Endothelial cell of umbilical vein (primary cell): Measurements from ENCODE around the gene ECEL1. TPM values are rescaled to one million over a fixed set of nuclear protein-coding genes. Genes with fewer than 3 reads are reported as not detected.

Experiments used
- BruUV-seq: library from RNA; stranded (reverse); fragments of 400-500 nt; replicated peaks from 2 replicates; lab custom pipeline; 2021; lab: Mats Ljungman, UMichigan
- CTCF ChIA-PET: fragments of 300-600, 350-600 bp; sonication (Branson Sonifier 250); formaldehyde crosslinking; loops from one replicate; lab custom pipeline; 2021; ENCODE audit warnings: antibody characterized with exemption, inconsistent platforms; lab: Charles Lee
- POLR2A ChIA-PET: fragments of 300-600, 350-600 bp; sonication (Branson Sonifier 250); formaldehyde crosslinking; loops from one replicate; lab custom pipeline; 2021; ENCODE audit warnings: antibody characterized with exemption, inconsistent platforms; lab: Charles Lee
- DNase-seq: peaks from one replicate; pipeline ENCODE4 v3.0.0-alpha.2; 2011; ENCODE audit warnings: low read depth, low spot score
- FAIRE-seq: peaks from 2 replicates; lab custom pipeline; 2011; peaks lifted over from hg19 to GRCh38; lab: Jason Lieb, UNC
- H2AFZ ChIP-seq: 2 replicates; pipeline ENCODE4 v1.6.0; 2012; ENCODE audit warnings: low read depth, low read length, control low read depth, inconsistent platforms
- H3K27ac ChIP-seq: 2 replicates; pipeline ENCODE4 v1.5.1; 2011; ENCODE audit warnings: low read depth, mild to moderate bottlenecking, control low read depth, low read length, moderate library complexity; ENCODE audit not compliant: insufficient read depth
- H3K27me3 ChIP-seq, 2 experiments: 2 replicates each; pipeline versions ENCODE4 v1.6.0 to v1.6.1; 2011; ENCODE audit warnings: low read length in 2 of 2, mixed read lengths in 1 of 2; ENCODE audit not compliant: control insufficient read depth in 2 of 2, insufficient read depth in 2 of 2
- H3K36me3 ChIP-seq, 2 experiments: 2 replicates in 1 of 2; 3 replicates in 1 of 2; pipeline ENCODE4 v1.5.1; 2011; ENCODE audit warnings: low read length in 2 of 2, mild to moderate bottlenecking in 1 of 2, moderate library complexity in 1 of 2; ENCODE audit not compliant: control insufficient read depth in 2 of 2, insufficient read depth in 2 of 2; ENCODE audit errors: extremely low read depth in 1 of 2
- H3K4me1 ChIP-seq: 3 replicates; pipeline ENCODE4 v1.5.1; 2011; ENCODE audit warnings: mild to moderate bottlenecking, low read length; ENCODE audit not compliant: control insufficient read depth, insufficient read depth; ENCODE audit errors: extremely low read depth
- H3K4me2 ChIP-seq: 2 replicates; pipeline ENCODE4 v1.6.1; 2011; ENCODE audit warnings: low read length, control low read depth, mixed read lengths; ENCODE audit not compliant: insufficient read depth
- H3K4me3 ChIP-seq, 3 experiments: fragments of 200-600 bp in 1 of 3; sonication (generic), shearing (Covaris generic) in 1 of 3; replicated peaks in 1 of 3; 2 replicates each; pipeline ENCODE4 v1.5.1; 2011 to 2016; ENCODE audit warnings: control low read depth in 3 of 3, low read length in 3 of 3, mild to moderate bottlenecking in 2 of 3, inconsistent platforms in 1 of 3, low read depth in 1 of 3, moderate library complexity in 1 of 3; ENCODE audit not compliant: insufficient read depth in 1 of 3
- H3K79me2 ChIP-seq: 2 replicates; pipeline ENCODE4 v1.6.0; 2012; ENCODE audit warnings: low read length, inconsistent platforms; ENCODE audit not compliant: control insufficient read depth, insufficient read depth
- H3K9ac ChIP-seq: replicated peaks from 2 replicates; pipeline ENCODE3; 2011; ENCODE audit warnings: low read length, control low read depth; ENCODE audit not compliant: insufficient read depth; ENCODE audit errors: extremely low read depth
- H3K9me1 ChIP-seq: replicated peaks from 3 replicates; pipeline ENCODE4 v1.6.0; 2011; ENCODE audit warnings: mild to moderate bottlenecking, low read length; ENCODE audit not compliant: control insufficient read depth, insufficient read depth; ENCODE audit errors: extremely low read depth
- H3K9me3 ChIP-seq: replicated peaks from 2 replicates; pipeline ENCODE4 v1.5.1; 2012; ENCODE audit warnings: low read length, inconsistent platforms; ENCODE audit not compliant: control insufficient read depth, insufficient read depth
- H4K20me1 ChIP-seq: replicated peaks from 2 replicates; pipeline ENCODE3; 2011; ENCODE audit warnings: mild to moderate bottlenecking, low read length; ENCODE audit not compliant: control insufficient read depth, insufficient read depth; ENCODE audit errors: extremely low read depth
- EZH2 ChIP-seq: IDR thresholded peaks from 2 replicates; pipeline ENCODE4 v1.6.1; 2012; ENCODE audit warnings: borderline replicate concordance, low read depth, mild to moderate bottlenecking, moderate library complexity, low read length, inconsistent platforms; ENCODE audit not compliant: severe bottlenecking
- GATA2 ChIP-seq: IDR thresholded peaks from 2 replicates; pipeline ENCODE4 v1.7.0; 2011; ENCODE audit warnings: low read depth, mild to moderate bottlenecking, moderate library complexity, mixed read lengths, low read length; ENCODE audit not compliant: insufficient read length, insufficient read depth
- JUN ChIP-seq: IDR thresholded peaks from 2 replicates; pipeline ENCODE4 v1.6.1; 2011; ENCODE audit warnings: borderline replicate concordance, low read depth; ENCODE audit not compliant: insufficient read length, insufficient read depth
- MYC ChIP-seq: IDR thresholded peaks from one replicate; pipeline ENCODE4 v1.6.1; 2011; ENCODE audit warnings: mild to moderate bottlenecking, low read depth, low read length
- POLR2A ChIP-seq: IDR thresholded peaks from 2 replicates; pipeline ENCODE4 v1.6.1; 2012; ENCODE audit warnings: low read depth, mild to moderate bottlenecking, control low read depth, low read length
- POLR2AphosphoS5 ChIP-seq: IDR thresholded peaks from 2 replicates; pipeline ENCODE4 v1.6.1; 2012; ENCODE audit warnings: low read depth, mild to moderate bottlenecking, control low read depth, low read length, moderate library complexity; ENCODE audit not compliant: insufficient read depth
- dilution Hi-C: fragments of 300-500 bp; cut with MboI; formaldehyde crosslinking; loops from one replicate; pipeline ENCODE4 v1.15.0; 2019; ENCODE audit warnings: low sequenced_read_pairs; ENCODE audit not compliant: extremely low pct_ligation_motif_present
- intact Hi-C: fragments of 100-400 bp; cut with micrococcal nuclease; formaldehyde crosslinking; loops from one replicate; pipeline ENCODE4 v1.10.0; 2022
- polyA plus RNA-seq, 4 experiments: library from polyadenylated mRNA; depleted of rRNA in 3 of 4; stranded (reverse) in 3 of 4; unstranded in 1 of 4; fragments of >200 nt; gene quantifications; 2 replicates each; pipeline versions ENCODE4 v1.2.1 to v1.2.3, GENCODE V29; 2011 to 2012; ENCODE audit warnings: missing spikeins in 1 of 4
- total RNA-seq: library from RNA; stranded (reverse); gene quantifications from 2 replicates; pipeline ENCODE4 v1.2.3, GENCODE V29; 2021
- TF ChIP-seq, protein P1 (sequence below), 2 donors: IDR thresholded peaks; 1 replicate in 1 of 2; 2 replicates in 1 of 2; pipeline ENCODE4 v1.5.1; 2011; ENCODE audit warnings: low read length in 2 of 2, mild to moderate bottlenecking in 2 of 2, moderate library complexity in 2 of 2, control low read depth in 1 of 2, inconsistent platforms in 1 of 2, low read depth in 1 of 2; ENCODE audit not compliant: insufficient read depth in 1 of 2; ENCODE audit errors: extremely low read depth in 1 of 2

The ECEL1 gene
- total and polyA plus RNA-seq, 2 donors (not counting 3 experiments of a cell fraction or from before 2014, with no cell fraction given): not detected

DNA sequence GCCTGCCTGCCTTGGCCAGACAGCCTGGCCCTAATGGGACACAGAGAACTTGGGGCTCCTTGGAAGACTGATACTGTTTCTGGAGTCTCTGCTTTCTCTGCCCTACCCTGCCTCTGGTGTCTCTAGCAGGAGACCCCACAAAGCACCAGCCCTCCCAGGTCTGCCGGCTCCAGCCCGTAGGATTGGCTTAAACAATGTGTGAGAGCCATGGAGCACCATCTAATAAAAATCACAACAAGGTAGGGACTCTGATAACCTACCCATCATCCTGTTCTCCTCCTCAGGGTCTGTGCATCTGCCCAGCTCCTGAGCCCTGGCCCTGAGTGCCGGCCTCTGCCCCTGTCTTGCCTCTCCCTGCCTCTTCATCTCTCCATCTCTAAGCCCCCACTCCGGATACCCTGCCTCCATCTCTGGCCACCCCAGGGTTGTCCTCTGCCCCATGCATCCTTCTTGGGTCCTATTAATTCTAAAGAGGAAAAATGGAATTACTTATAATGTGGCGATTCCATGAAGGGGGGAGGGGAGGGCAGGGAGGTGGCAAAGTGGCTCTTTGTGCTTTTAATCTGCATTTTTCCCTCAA lies 1.2 kb upstream of the ECEL1 start:
- Histone ChIP-seq H3K79me2 (no peaks in the 10 kb centered on the region), H3K36me3 (no peaks in the 10 kb centered on the region), H4K20me1 (no peaks in the 10 kb centered on the region), H3K9me3 (no peaks in the 10 kb centered on the region), H3K9me1 (no peaks in the 10 kb centered on the region), H3K27ac (no peak overlapping the region), H2AFZ (no peak overlapping the region), H3K4me1 (no peaks in the 10 kb centered on the region), H3K9ac (no peak overlapping the region), H3K27me3 (peaks cover 32 to 48% of the 10 kb centered on the region in 2 experiments), H3K4me2 (no peak overlapping the region), H3K4me3 (no peak overlapping the region)
- no TSS peak for BruUV-seq
- no peak for DNase-seq
- ChIA-PET POLR2A (no interaction called here), CTCF (no interaction called here)
- intact Hi-C loops (no loop called here), dilution Hi-C loops (no loop called here)
- TF ChIP-seq POLR2AphosphoS5 (no peak), JUN (no peak), EZH2 (no peak), POLR2A (no peak), MYC (no peak), GATA2 (no peak)
- TF ChIP-seq, protein P1, sequence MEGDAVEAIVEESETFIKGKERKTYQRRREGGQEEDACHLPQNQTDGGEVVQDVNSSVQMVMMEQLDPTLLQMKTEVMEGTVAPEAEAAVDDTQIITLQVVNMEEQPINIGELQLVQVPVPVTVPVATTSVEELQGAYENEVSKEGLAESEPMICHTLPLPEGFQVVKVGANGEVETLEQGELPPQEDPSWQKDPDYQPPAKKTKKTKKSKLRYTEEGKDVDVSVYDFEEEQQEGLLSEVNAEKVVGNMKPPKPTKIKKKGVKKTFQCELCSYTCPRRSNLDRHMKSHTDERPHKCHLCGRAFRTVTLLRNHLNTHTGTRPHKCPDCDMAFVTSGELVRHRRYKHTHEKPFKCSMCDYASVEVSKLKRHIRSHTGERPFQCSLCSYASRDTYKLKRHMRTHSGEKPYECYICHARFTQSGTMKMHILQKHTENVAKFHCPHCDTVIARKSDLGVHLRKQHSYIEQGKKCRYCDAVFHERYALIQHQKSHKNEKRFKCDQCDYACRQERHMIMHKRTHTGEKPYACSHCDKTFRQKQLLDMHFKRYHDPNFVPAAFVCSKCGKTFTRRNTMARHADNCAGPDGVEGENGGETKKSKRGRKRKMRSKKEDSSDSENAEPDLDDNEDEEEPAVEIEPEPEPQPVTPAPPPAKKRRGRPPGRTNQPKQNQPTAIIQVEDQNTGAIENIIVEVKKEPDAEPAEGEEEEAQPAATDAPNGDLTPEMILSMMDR (IDR thresholded peaks at IDR 0.05; ENCODE audit: extremely low read depth in 1 of 2, insufficient read depth in 1 of 2, low read depth in 1 of 2, low read length in 2 of 2): no peak
- no peak for FAIRE-seq
